ENCODE results near the gene EPHA8.

EPHA8 gene

DNA sequence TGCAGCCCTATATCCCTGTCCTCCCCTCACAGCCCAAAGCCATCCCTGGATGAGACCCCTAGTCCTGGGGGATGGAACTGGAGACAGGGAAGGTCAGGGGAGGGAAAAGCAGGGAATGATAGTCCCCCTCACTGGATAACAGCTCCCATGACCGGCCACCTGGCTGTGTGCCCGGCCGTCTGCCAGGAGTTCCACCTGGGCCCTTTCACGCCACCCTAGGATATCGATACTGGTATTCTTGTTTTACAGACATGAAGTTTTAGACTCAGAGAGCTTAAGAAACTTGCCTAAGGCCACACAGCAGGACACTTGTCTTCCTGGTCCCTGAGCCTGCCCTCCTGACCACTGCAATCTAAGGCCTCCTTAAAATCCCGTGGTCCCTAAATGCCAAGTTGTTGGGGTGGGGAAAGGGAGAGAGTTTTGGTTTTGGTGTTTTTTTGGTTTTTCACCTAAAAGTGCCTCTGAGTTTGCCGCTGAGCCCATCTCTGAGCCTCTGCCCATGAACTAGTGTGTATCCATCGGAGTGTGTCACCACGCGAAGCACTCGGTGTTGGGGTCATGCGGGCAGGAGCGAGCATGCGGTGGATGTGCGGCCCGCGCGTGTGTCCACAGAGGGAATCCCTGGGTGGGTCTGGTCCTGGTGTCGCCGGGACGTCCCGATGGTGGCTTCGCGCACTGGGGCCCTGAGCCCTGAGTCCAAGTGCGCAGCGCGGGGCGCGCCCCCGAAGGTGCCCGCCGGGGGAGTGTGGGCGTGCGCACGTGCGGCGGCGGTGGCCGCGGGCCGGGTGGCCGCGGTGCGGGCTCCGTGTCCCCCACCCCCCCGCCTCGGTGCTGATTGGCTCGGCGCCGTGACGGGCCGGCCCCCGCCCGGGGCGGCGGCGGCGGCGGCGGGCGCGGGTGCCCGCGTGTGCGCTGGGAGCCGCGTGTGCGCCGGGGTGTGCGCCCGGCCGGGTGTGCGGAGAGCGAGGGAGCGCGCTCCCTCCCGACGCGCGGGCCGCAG lies at the start of gene EPHA8:
TSS of gene EPHA8 (plus strand) at position 906 of the 1,000 bp plus-strand sequence. CDS start 147 bp downstream, outside the sequence.
- no peak for DNase-seq (ENCODE audit: low spot score)

DNA sequence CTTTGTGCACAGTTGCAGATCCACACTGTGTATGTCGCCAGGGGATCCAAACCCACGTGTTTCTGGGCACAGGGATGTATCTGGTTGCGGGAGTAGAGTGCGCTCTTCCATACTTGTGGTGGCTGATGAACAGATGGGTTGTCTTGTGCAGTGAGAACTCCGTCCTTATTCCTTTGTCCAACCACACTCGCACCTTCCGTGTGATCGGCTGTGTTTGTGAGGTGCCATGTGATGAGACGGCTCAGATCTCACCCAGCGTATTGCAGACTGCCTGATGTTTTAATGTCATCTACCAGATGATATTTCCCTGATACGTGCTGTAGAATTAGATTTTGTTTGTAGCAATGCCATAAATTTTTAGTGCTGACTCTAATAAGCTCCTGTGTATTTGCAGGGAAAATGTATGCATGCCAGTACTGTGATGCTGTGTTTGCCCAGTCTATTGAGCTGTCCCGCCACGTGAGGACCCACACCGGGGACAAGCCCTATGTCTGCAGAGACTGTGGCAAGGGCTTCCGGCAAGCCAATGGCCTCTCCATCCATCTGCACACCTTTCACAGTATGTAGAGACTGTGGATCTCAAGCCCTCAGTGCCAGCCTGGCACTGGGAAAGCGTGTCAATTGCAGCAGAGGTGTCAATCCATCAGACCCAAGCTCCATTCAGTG lies 46.2 kb upstream of the EPHA8 start:
- DNase-seq (ENCODE audit: low spot score), result no peak

DNA sequence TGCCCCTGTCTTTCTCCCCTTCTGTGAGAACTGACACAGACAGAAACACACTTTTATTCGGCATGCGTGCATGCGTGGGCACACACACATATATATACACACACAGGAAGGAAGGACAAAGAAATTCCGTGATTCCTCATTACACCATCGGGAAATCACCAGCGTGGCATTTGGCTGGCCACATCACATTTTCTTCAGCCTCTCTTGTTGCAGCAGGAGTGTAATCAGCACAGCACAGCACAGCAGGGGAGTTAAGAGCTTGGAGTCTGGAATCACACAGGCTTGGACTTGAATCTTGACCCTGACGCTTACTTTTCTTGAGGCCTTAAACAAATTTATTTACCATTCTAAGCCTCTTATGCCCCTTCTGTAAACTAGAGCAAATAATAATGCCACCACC lies 45.3 kb upstream of the EPHA8 start:
- DNase-seq (ENCODE audit: low spot score), result no peak

- no peak for DNase-seq (ENCODE audit: low spot score)
Observed at GRCh38 chr1:22518379-22518778, 44.9 kb upstream of the EPHA8 start.

GRCh38 chr1:22520871-22521270 lies 42.4 kb upstream of the EPHA8 start:
- DNase-seq (ENCODE audit: low spot score), result no peak

- no peak for DNase-seq (ENCODE audit: low spot score)
Observed at GRCh38 chr1:22521692-22522091, 41.6 kb upstream of the EPHA8 start.

DNA sequence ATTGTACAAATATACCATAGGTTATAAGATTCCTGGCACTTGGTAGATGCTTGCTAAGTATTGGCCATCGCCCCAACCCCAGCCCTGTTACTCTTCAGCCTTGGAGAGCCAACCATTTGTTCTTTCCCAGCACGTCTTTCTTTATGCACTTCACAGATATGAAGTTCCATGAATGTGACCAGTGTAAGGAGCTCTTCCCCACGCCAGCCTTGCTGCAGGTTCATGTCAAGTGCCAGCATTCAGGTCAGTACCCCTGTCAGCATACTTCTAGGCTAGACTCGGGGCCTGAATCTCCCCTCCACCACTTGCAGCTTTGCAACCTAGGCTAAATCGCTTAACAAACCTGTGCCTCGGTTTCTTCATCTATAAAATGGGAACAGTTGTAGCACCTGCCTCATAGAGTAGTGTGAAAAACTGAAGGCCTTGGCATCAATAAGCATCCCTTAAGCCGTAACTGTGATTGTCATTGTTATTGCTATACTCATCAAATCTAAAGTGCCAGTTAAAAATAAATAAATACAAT lies 41.0 kb upstream of the EPHA8 start:
- no peak for DNase-seq (ENCODE audit: low spot score)

- no peak for DNase-seq (ENCODE audit: low spot score)
Observed at GRCh38 chr1:22524481-22524880, 38.8 kb upstream of the EPHA8 start.

GRCh38 chr1:22525211-22525610 lies 38.1 kb upstream of the EPHA8 start:
- no peak for DNase-seq (ENCODE audit: low spot score)

DNA sequence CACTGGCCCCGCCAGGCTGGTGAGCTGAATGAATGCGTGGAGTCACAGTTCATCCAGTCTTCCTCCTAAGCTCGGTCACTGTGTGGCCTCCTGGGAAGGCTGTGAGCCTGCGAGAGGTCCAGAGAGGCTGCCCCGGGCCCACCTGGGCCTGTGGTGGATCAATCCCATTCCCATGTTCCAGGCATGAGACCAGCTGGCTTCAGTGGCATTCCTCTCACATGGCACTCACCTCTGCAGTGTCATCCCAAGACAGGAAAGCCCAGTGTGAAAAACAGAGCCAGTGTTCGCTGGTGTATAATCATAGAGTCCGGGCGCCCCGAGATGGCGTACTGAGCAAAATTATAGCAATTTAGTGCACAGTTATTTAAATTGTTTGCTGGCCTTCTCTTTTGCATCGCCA lies 37.6 kb upstream of the EPHA8 start:
- DNase-seq (ENCODE audit: low spot score), result no peak

- no peak for DNase-seq (ENCODE audit: low spot score)
Observed at GRCh38 chr1:22526098-22526497, 37.2 kb upstream of the EPHA8 start.

GRCh38 chr1:22526677-22527076 lies 36.6 kb upstream of the EPHA8 start:
- no peak for DNase-seq (ENCODE audit: low spot score)

DNA sequence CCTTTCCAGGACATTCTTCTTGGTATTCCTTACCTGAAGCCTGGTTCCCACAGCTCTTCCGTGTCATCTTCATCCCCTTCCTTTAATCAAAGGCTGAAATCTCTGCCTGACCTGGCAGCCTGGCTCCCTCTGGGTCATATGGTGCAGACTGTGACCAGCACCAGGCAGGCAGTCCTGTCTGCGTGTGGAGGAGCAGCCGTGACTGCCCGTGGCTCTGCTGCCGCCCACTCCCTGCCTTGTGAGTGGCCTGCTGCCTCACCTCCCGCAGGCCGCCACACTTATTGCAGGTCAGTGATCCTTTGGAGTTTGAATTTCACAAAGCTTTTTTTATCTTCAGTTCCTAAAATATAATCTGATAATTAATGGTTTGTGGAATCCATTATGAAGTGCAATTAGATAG lies 36.2 kb upstream of the EPHA8 start:
- DNase-seq (ENCODE audit: low spot score), result no peak

DNA sequence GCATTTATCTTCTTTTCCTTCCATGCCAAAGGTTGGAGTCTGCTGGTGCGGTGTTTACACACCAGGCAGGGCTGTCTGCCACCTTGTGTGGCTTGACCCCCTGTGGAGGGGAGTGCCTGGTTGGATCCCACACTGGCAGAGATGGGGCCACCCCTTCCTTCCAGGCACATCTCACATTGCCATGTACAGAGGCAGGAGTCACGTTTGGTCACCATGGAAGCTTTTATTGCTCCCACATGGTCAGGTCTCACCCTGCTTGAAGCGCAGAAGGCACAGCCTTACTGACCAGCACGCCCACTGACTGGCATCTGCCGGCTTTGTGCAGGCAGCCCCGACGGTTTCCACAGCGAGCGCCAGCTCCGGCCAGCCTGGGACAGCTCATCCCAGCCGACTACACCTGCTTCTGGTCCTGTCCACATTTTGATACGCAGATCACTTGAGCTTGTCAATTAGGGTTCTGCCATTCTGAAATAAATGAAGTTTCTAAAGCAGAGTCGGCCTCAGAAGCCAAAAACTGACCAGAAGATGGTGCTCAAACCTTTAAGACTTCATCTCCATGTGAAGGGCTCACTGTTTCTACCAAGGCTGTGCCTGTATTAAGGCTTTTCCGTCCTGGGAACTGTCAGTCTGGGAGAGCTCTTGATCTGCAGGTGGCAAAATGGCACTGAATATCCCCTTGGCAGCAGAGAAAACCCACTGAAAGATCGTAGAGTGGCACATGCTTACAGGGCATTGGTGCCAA lies 35.6 kb upstream of the EPHA8 start:
- DNase-seq (ENCODE audit: low spot score), result no peak

- no peak for DNase-seq (ENCODE audit: low spot score)
Observed at GRCh38 chr1:22528451-22528850, 34.8 kb upstream of the EPHA8 start.

DNA sequence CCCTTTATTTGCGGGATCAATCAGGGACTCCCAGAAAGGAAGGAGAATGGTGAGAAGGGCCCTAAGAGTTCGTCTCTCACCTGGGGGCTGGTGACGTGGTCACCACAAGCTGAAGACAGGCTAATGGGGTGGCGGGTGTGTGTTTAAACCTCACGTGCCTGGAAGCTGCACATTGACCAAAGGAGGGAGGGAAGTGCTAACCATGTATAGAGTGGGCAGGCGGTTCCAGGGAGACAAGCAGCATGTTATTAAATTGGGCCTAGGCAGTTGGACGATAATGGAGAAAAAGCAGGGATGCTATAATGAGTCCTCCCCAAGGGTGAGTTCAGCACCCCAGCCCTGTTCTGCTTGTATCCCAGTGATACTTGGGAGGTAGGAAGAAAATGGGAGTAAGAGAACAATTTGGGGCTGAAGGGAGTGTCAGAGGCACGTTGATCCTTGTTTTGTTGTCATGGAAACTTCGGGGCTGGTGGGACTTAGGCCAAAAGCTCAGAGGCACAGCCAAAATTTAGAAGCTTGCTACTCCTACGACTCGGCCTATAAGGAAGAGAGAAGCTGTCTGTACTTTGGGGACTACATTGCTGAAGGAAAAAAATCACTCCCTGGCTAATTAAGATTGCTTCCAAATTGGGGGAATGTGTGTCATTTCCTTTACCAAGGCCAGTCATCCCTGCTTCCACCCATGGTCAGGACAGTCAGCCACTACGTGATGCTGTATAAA lies 33.2 kb upstream of the EPHA8 start:
- DNase-seq (ENCODE audit: low spot score), result no peak

DNA sequence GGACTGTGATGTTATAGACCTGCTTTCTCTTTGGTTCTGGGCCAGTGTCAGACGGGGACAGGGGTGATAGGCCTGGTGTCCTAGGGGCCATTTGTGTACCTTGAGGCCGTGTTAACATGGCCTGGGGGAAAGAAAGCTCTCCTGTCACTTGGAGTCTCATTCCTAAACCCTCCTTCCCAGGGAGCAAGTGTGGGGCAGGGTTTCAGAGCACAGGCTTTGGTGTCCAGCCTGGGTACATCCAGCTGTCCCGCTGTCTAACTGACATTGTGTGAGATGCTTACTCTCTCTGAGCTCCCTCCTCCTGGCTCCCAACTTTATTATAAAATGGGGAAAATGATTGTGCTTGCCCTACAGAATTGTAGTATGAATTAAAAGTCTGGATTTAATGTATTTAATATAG lies 32.6 kb upstream of the EPHA8 start:
- no peak for DNase-seq (ENCODE audit: low spot score)

GRCh38 chr1:22531251-22531650 lies 32.0 kb upstream of the EPHA8 start:
- no peak for DNase-seq (ENCODE audit: low spot score)

DNA sequence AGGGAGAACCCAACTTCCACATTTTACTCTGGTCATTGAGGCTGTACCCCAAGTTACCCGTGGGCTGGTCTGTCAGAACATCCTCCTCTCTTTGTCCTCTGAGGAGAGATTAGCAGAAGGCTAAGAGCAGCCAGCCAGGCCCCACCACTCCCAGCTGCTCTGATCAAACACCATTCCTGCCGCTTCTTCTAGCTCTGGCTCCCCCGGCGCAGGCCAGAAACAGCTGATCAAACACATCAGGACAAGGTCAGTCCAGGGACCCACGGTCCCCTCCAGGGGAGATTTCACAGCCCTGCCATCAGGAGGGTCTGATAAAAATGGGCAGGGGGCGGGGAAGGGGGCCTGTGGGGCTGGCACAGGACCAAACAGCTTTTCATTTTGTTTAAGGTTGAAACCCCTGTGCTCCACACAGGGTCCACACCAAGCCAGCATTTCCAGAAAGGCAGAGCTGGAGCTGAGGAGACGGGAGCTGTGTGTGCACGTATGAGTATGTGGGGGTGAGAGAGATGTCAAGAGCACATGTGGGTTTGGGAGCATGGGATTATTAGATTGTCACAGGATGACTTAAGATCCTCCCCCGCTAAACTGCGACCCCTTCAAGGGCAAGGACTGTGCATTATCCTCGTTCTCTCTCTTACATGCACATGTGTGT lies 29.9 kb upstream of the EPHA8 start:
- DNase-seq (ENCODE audit: low spot score), result no peak

GRCh38 chr1:22534951-22535350 lies 28.3 kb upstream of the EPHA8 start:
- no peak for DNase-seq (ENCODE audit: low spot score)

GRCh38 chr1:22535399-22535798 lies 27.9 kb upstream of the EPHA8 start:
- DNase-seq (ENCODE audit: low spot score), result no peak
